ENCODE measurements around the gene TXNL4B. TPM values are rescaled to one million over a fixed set of nuclear protein-coding genes. Genes with fewer than 3 reads are reported as not detected.

Gene TXNL4B
- 14.8 to 20.1 TPM (median 19.0 TPM) in 5 replicates for total RNA-seq (2022; extraction: Qiagen RNA extraction)

DNA sequence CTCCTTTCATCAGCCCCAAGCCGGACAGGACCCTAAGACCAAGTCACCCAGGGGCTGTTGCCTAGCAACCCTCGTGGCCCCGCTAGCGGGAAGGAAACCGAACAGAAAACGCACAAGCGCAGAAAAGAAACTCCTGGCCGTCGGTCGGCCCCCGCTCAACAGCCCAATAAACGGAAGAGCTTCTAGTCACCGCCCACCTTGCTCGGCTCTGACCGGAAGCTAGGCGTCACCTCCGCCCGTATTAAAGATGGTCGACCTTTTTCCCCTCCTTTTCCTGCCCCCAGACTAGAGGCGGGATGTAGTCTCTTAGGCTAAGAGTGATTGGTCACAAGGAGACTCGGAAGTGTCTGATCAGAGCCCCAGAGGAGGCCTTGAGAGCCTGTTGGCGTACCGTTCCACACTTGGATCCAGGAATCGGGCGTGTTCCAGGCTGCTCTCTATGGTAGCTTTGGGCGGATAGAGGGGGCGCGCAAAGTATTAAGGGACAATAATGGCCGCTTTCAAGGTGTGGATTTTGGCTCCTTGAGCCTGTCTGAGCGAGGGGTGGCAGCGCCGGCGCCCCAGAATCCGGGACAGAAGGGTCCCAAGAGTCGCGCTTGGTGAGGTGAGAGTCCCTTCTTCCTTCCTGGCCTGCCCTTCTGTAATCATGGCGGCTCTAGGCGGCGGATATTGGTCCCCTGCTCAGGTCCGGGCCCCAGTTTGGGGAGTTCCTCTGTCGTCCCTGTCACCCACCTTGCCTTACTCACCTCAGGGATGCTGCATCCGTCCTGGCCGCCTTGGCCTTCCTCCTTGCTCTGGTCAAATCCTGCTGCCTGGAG, at the start of gene TXNL4B, which contains the start of gene DHX38:
TXNL4B (minus strand) TSS at position 173 of the 818 bp plus-strand sequence. CDS start 2,871 bp downstream, outside the sequence.
DHX38 (plus strand) TSS at position 400 of the 818 bp plus-strand sequence. CDS start 2,311 bp downstream, outside the sequence.

DNA sequence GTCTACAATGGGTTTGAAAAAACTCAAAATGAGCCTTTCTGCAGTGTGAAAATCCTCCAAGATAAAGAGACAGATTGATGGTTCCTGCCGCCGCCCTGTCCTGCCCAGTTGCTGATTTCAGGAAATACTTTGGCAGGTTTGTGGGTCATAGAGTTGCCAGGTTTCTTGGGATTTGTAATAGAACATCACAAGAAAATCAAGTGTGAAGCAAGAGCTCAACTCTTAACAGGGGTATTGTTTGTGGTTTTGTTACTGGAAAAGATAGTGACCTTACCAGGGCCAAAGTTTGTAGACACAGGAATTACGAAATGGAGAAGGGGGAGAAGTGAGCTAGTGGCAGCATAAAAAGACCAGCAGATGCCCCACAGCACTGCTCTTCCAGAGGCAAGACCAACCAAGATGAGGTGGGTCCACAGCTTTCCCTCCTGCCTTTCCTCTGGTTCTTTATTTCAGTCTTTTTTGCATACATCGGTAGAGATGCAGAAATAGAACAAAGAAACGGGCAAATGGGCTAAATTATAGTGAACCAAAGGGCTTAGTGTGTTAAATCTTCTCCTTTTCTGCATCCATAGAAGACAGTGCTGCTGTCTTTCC, 39.1 kb downstream of the TXNL4B start, which contains the start of gene HP:
HP (plus strand) TSS at position 252 of the 594 bp plus-strand sequence; CDS start at position 400, 148 bp downstream.

Other genes with a start within 250 kb of the TXNL4B start
- gene ATXN1L, start 247.6 kb downstream of the TXNL4B start, total RNA-seq (2022; extraction: Qiagen RNA extraction): 14.8 to 20.7 TPM (median 19.1 TPM) in 5 replicates
- gene ZNF821, start 209.4 kb downstream of the TXNL4B start, total RNA-seq (2022; extraction: Qiagen RNA extraction): 3.7 to 4.7 TPM (median 4.4 TPM) in 5 replicates
- 143 to 175 TPM (median 158 TPM) in 5 replicates for gene IST1, start 198.1 kb downstream of the TXNL4B start, total RNA-seq (2022; extraction: Qiagen RNA extraction)
- gene PKD1L3, start 93.2 kb downstream of the TXNL4B start, total RNA-seq (2022; extraction: Qiagen RNA extraction): not detected in 5 replicates
- 13.6 to 16.0 TPM (median 14.6 TPM) in 5 replicates for gene DHODH, start 84.9 kb downstream of the TXNL4B start, total RNA-seq (2022; extraction: Qiagen RNA extraction)
- gene HP, start 39.1 kb downstream of the TXNL4B start, total RNA-seq (2022; extraction: Qiagen RNA extraction): not detected in 5 replicates
- gene HPR, start 30.4 kb downstream of the TXNL4B start, total RNA-seq (2022; extraction: Qiagen RNA extraction): not detected in 5 replicates
- 43.0 to 55.5 TPM (median 52.6 TPM) in 5 replicates for gene DHX38, start 227 bp upstream of the TXNL4B start, total RNA-seq (2022; extraction: Qiagen RNA extraction)
- gene PMFBP1, start 78.5 kb upstream of the TXNL4B start, total RNA-seq (2022; extraction: Qiagen RNA extraction): 0.03 to 0.26 TPM (median 0.11 TPM) in 5 replicates

Data from A549 treated with dexamethasone at 1 μM for 4 hours (cell line).